Keratinocyte (primary cell): ENCODE measurements around the gene DLX2.

Source experiments
- EZH2 ChIP-seq: IDR thresholded peaks from one replicate; pipeline ENCODE4 v1.6.1; 2012; ENCODE audit warnings: inconsistent platforms, mild to moderate bottlenecking, low read length, moderate library complexity
- TF ChIP-seq, protein P1 (sequence below), 3 experiments: IDR thresholded peaks in 1 of 3; conservative IDR thresholded peaks in 1 of 3; optimal IDR thresholded peaks in 1 of 3; 2 replicates in 2 of 3; 3 replicates in 1 of 3; pipeline versions ENCODE3 to v1.5.1; 2011; ENCODE audit warnings: low read length in 3 of 3, mild to moderate bottlenecking in 3 of 3, moderate library complexity in 2 of 3, control low read depth in 1 of 3, inconsistent platforms in 1 of 3; ENCODE audit not compliant: insufficient read depth in 2 of 3; ENCODE audit errors: extremely low read depth in 1 of 3

DNA sequence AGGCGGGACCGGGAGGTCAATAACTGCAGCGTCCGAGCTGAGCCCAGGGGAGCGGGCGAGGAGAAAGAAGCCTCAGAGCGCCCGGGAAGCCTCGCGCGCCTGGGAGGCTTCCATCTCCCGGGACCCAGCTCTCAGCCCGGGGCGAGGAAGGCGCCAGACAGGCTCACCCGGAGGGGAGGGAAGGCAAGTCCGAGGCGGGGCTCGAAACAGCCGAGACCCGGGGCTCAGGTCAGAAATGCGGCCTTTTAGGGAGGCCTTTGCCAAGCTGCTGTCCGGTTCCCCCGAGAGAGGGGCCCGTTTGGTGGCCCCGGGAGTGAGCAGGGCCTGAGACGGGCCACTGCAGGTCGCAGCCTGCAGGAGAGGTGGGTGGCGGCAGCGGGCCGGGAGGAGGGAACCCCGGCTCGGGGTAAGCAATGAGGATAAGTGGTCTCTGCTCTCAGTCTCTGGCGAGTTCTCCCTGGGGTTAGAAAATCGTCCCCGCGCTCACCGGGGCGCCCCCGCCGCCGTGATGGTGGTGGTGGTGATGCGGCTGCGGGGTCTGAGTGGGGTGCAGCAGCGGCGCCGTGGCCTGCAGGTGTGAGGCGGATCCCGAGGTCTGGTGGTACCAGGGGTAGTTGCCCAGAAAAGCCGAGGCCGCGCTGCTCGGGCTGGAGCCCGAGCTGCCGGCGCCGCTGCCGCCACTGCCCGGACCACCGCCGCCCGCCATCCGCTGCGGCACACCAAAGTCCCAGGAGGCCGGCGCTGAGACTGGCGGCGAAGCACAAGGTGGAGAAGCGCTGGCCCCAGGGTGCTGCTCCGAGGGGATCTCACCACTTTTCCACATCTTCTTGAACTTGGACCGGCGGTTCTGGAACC lies 2.4 kb downstream of the DLX2 start:
- TF ChIP-seq, protein P1, sequence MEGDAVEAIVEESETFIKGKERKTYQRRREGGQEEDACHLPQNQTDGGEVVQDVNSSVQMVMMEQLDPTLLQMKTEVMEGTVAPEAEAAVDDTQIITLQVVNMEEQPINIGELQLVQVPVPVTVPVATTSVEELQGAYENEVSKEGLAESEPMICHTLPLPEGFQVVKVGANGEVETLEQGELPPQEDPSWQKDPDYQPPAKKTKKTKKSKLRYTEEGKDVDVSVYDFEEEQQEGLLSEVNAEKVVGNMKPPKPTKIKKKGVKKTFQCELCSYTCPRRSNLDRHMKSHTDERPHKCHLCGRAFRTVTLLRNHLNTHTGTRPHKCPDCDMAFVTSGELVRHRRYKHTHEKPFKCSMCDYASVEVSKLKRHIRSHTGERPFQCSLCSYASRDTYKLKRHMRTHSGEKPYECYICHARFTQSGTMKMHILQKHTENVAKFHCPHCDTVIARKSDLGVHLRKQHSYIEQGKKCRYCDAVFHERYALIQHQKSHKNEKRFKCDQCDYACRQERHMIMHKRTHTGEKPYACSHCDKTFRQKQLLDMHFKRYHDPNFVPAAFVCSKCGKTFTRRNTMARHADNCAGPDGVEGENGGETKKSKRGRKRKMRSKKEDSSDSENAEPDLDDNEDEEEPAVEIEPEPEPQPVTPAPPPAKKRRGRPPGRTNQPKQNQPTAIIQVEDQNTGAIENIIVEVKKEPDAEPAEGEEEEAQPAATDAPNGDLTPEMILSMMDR (optimal IDR thresholded peaks at IDR 0.05 in 1 of 3, IDR thresholded peaks at IDR 0.05 in 1 of 3, conservative IDR thresholded peaks at IDR 0.05 in 1 of 3; ENCODE audit: extremely low read depth in 1 of 3, insufficient read depth in 2 of 3, low read length in 3 of 3), result no peak
- TF ChIP-seq EZH2, result no peak
